Hematopoietic multipotent progenitor cell treated with erythropoietin and hydrocortisone succinate and interleukin-3 and kit ligand, for 8 days (in vitro differentiated cells): ENCODE measurements around the gene BIRC5.

Source experiments
- DNase-seq: peaks from one replicate; pipeline ENCODE4 v3.0.0-alpha.2; 2015

Gene BIRC5

GRCh38 chr17:78214016-78214705, at the start of gene BIRC5:
BIRC5 (plus strand) TSS chr17:78214253; CDS start chr17:78214317, 64 bp downstream.
- DNase-seq: peak; percentile 91

DNA sequence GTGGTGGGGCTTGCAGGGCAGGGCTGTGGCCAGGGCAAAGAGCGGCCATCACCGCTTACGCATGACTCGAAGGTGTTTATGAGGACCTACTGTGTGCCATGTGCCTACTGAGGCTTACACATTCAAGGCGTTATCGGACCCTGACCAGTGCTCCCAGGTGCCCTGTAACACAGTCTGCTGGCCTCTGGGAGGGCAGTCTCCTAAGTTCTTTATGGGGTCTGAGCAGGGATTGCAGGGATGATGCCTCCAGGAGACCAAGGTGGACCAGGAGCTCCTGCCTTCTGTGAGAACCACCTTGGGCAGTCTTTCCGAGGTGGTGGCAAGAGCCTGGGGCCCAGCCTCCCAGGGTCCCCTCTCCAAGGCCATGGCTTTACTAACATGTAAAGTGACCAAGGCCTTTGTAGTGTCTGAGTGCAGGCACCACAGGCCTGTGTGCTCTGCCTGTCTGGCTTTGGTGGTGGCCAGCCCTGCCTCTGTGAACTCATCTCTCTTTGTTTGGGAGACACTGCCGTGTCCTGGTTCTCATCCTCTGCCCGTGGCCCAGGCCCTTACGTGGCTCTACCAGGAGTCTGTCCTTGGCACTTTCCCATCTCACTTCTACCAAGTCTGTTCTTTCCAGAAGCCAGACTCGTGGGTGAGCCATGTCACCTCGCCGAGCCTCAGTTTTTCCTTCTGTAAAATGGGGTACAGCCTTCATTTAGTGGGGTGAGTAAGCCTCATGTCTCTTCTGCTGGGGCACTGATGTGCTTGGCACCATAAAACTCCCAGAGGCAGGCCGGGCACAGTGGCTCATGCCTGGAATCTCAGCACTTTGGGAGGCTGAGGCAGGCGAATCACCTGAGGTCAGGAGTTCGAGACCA, 49.1 kb upstream of the BIRC5 start:
- no peak for DNase-seq

DNA sequence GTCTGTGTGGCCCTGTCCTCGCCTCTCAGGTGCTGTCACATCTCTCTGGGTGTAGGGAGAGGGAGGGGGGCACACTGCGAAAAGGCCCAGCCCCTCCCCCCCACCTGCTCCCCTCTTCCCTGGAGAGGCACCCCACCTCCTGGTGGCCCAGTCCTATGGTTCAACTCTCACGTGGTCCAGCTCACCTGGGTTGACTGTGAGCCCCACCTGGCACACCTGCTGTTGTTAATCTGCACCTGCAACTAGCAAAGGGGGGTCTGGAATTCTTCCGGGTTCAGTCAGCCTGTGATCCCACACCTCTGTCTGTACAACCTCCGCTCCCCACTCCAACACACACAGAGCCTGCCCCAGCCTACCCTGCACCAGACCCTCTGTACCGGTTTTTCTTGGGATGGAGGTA, 47.6 kb upstream of the BIRC5 start:
- DNase-seq: no peak

DNA sequence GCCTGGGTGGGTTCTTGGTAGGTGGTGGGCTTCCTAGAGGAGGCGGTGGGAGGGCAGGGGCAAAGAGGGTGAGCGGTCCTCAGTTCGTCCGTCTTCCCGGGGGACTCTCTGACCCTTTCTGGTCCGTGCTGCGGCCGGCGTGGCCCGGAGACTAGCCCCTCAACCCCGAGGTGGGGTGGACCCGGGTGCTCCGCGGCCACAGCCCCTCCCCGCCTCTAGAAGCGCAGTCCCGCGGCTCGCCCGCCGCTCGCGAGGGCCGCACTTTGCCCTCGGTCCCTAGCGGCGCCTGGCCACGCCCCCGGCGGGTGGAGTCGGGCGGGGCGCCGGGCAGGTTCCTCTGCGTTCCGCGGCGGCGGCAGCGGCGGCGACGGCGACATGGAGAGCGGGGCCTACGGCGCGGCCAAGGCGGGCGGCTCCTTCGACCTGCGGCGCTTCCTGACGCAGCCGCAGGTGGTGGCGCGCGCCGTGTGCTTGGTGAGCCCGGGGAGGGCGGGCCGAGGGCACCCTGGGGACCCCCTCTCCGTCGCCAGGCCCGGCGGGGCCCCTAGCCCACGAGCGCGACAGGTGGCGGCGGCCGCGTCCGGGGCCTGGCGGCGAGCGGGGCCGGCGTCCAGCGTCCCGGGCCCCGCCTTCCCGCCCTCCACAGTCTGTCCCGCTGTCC, 45.7 kb upstream of the BIRC5 start, which contains the start of gene SYNGR2:
TSS of gene SYNGR2 (plus strand) at position 340 of the 661 bp plus-strand sequence. CDS start at position 376, 36 bp downstream.
- DNase-seq: peak; percentile 83

GRCh38 chr17:78168903-78169793, 44.9 kb upstream of the BIRC5 start:
- DNase-seq: no peak

DNA sequence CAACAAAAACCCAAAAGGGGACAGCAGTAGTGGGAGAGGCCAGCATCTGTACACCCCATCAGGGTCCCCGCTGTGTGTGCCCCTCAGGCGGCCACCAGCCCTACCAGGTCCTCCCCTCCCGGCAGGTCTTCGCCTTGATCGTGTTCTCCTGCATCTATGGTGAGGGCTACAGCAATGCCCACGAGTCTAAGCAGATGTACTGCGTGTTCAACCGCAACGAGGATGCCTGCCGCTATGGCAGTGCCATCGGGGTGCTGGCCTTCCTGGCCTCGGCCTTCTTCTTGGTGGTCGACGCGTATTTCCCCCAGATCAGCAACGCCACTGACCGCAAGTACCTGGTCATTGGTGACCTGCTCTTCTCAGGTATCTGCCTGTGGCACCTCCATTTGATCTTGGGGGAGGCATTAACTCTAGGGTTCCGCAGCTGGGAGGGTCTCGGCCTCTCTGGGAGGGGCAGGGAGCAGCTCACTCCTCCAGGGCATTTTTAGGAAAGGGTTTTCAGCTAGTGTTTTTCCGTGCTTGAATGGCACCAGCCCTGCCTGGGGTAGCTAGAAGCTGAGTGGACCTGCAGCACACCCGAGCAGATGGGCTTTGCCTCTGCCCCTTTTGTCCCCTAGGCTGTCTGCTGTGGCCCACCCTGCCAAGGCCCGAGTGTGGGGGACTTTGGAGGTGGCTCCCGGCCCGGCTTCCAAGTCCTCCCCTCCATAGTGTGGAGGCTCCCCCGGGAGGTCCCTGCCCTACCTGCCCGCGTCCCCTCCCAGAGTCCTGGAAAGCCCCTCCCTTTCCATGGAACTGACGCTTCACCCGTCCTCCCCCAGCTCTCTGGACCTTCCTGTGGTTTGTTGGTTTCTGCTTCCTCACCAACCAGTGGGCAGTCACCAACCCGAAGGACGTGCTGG, 43.1 kb upstream of the BIRC5 start:
- DNase-seq: no peak

DNA sequence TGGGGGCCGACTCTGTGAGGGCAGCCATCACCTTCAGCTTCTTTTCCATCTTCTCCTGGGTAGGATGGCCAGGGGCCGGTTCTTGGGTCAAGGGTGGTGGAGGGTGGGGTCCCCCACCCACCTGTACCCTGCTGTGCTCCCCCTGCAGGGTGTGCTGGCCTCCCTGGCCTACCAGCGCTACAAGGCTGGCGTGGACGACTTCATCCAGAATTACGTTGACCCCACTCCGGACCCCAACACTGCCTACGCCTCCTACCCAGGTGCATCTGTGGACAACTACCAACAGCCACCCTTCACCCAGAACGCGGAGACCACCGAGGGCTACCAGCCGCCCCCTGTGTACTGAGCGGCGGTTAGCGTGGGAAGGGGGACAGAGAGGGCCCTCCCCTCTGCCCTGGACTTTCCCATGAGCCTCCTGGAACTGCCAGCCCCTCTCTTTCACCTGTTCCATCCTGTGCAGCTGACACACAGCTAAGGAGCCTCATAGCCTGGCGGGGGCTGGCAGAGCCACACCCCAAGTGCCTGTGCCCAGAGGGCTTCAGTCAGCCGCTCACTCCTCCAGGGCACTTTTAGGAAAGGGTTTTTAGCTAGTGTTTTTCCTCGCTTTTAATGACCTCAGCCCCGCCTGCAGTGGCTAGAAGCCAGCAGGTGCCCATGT, 42.3 kb upstream of the BIRC5 start:
- DNase-seq: peak; percentile 44

DNA sequence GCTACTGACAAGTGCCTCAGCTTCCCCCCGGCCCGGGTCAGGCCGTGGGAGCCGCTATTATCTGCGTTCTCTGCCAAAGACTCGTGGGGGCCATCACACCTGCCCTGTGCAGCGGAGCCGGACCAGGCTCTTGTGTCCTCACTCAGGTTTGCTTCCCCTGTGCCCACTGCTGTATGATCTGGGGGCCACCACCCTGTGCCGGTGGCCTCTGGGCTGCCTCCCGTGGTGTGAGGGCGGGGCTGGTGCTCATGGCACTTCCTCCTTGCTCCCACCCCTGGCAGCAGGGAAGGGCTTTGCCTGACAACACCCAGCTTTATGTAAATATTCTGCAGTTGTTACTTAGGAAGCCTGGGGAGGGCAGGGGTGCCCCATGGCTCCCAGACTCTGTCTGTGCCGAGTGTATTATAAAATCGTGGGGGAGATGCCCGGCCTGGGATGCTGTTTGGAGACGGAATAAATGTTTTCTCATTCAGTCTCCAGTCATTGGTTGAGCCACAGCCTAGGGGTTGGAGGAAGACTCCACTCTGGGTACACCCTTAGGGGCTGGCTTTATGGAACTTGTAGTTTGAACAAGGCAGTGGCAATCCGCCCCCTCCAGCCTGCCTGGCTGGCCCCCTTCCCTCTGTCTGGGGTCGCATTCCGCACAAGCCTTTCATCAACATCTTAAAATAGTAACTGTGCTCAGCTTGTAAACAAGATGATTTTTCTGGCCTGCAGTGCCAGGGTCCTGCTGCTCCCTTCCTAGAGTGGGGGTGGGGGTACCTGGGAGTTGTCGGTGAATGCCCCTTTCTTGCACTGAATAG, 41.6 kb upstream of the BIRC5 start:
- peak; percentile 64 for DNase-seq

DNA sequence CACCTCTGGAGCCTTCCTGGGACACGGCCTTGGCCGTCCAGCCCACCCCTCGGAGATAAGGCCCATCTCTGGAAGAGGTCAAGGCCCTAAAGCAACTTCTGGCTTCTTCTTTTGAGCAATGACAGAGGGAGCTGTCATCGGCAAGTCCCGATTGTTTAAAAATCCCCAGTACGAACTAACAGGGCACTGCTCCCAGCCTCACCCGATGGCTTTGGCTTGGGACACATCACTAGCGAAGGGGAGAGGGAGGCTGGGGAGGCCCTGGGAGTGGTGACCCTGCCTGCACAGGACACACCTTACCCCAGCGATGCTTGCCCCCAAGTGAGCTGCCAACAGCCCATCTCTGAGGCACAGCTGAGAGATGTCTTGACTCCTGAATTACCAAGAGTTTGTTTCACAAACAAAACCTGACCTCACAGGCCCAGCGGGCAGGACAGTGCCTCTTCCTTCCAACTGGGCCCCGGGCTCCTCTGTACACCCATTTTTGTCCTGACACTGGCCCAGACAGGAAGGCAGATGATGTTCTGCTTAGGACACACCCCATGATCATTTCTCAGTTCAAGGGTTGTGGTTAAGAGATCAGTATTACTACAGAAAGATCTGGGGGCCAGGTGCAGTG, 40.8 kb upstream of the BIRC5 start:
- DNase-seq: no peak

DNA sequence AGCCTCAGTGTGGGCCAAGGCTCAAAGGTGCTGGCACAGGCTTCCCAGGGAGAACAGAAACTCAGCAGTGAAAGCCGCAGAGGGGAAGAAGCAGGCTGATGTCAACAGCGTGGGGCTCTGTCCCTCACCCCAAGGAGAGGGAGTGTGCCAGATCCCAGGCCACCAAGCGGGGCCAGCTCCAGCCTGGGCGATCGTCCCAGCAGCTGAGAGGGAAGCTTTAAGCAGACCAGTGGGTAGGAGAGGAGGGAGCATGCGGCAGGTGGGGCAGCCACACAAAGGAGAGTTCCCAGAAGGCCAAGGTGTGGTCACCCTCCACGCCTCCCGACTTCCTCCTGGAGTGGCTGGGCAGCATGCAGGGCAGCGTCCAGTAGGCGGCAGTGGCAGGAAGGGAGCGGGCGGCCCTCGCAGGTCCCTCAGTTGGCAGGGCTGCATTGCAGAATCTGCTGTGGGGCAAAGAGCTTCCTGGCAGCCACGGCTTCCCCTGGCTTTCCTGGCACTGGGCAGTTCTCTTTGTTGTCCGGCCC, 39.6 kb upstream of the BIRC5 start:
- DNase-seq: no peak

DNA sequence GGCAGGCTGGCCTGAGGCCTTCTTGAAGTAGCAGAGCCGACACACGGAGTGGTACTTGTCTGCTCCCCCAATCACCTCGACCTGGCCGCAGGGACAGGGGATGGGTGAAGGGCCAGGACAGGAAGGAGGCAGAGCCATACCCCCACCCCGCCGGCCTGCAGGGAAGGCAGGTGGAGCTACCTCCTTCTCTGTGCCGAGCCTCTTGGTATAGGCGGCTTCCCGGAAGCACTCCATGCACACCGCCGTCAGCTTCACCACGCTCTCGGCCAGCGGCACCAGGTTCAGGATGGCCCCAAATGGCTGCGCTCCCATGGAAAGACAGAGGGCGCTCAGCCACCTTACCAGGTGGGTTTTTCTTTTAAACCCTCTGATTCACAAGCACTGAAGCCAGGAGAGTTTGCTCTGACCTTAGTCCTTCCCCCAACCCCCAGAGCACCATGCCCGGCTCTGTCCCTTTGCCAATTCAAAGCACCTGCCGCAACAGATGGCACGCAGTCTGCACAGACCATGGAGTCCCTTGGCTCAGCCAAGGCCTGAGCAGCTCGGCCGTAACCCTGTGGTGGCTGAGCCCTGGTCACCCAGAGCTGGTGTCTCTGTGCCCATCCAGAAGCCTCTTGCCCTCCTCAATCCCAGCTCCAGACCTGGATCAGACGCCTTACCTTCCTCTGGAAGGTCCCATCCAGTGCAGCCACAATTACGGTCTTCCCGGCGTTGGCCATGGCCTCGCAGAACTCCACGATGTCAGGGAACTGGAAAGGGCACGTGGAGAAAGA, 39.0 kb upstream of the BIRC5 start:
- no peak for DNase-seq

DNA sequence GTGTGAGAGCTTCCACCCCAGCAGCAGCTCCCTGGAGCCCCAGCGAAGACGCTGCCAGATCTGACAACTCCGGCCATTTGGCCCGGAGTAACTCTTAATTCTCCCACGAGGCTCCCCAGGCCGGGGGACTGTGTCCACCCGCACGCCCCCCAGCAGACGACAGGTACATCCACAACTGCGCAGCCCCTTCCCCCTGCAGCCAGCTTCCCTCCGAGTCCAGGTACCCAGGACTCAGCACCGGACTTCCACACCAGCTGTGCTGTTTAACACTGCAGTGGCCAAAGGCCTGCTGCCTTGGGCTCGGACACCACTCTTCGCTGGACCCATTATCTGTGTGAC, 38.4 kb upstream of the BIRC5 start:
- no peak for DNase-seq

DNA sequence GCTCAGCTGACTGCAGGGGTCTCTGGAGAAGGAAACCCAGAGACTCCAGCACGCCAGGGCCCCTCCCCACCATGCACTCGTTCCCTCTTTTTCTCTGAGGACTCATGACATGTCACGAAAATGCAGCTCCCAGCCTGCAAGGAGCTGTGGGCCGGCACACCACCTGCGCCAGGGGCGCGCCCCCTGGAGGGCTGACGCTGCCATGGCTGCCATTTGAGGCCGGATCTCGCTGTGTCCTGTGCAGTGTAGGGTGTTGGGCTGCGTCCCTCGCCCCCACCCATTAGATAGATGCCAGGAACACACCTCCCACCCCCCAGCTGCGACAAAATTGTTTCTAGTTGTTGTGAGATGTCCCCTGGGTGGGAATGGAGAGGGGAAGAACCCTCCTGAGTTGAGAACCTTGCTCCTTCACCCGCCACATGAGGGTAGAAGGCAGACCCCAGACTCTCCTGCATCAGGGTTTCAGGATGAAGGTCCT, 37.5 kb upstream of the BIRC5 start:
- DNase-seq: peak; percentile 74

GRCh38 chr17:78179372-78179771, 34.7 kb upstream of the BIRC5 start:
- DNase-seq: no peak

GRCh38 chr17:78180083-78180482, 34.0 kb upstream of the BIRC5 start:
- DNase-seq: no peak

- no peak for DNase-seq
Measured at GRCh38 chr17:78180508-78180907, 33.5 kb upstream of the BIRC5 start.

- no peak for DNase-seq
Measured at GRCh38 chr17:78182504-78182903, 31.5 kb upstream of the BIRC5 start.

- DNase-seq: no peak
Measured at GRCh38 chr17:78183916-78184315, 30.1 kb upstream of the BIRC5 start.
